Panc1 (cell line): ENCODE data around the gene TRIP10. TPM values are rescaled to one million over a fixed set of nuclear protein-coding genes. Genes with fewer than 3 reads are reported as not detected.

ENCODE experiments used
- ATAC-seq: fragments of 200-7000 bp; cut with Tn5 transposase; 2 replicates; pipeline ENCODE4 v1.9.1; 2020; ENCODE audit warnings: mild to moderate bottlenecking, moderate library complexity
- BruUV-seq: library from RNA; stranded (reverse); fragments of 400-500 nt; replicated peaks from 2 replicates; lab custom pipeline; 2021; lab: Mats Ljungman, UMichigan
- CTCF ChIA-PET: fragments of 300-600 bp; sonication (Branson Sonifier 250); formaldehyde crosslinking; loops from one replicate; lab custom pipeline; 2022; ENCODE audit warnings: antibody characterized with exemption; lab: Charles Lee
- POLR2A ChIA-PET: fragments of 300-600 bp; sonication (Branson Sonifier 250); formaldehyde crosslinking; loops from one replicate; lab custom pipeline; 2022; ENCODE audit warnings: antibody characterized with exemption; lab: Charles Lee
- DNase-seq: peaks from one replicate; pipeline ENCODE4 v3.0.0-alpha.2; 2010; ENCODE audit warnings: low read depth, low spot score
- H3K27ac ChIP-seq: 2 replicates; pipeline ENCODE4 v1.5.1; 2011; ENCODE audit warnings: mild to moderate bottlenecking, low read length, inconsistent platforms
- H3K27me3 ChIP-seq: fragments of 200-500 bp; sonication (Bioruptor generic); 2 replicates; pipeline ENCODE4 v1.6.0; 2014; ENCODE audit warnings: low read length, inconsistent platforms; ENCODE audit not compliant: control insufficient read depth, insufficient read depth
- H3K36me3 ChIP-seq: fragments of 200-500 bp; sonication (Bioruptor generic); 2 replicates; pipeline ENCODE4 v1.5.1; 2014; ENCODE audit warnings: inconsistent platforms, mild to moderate bottlenecking, low read length, moderate library complexity; ENCODE audit not compliant: control insufficient read depth, insufficient read depth
- H3K4me1 ChIP-seq: 2 replicates; pipeline ENCODE4 v1.5.1; 2011; ENCODE audit warnings: inconsistent platforms, mild to moderate bottlenecking, low read length, moderate library complexity; ENCODE audit not compliant: control insufficient read depth, insufficient read depth
- H3K4me3 ChIP-seq, 2 experiments: 2 replicates each; pipeline ENCODE4 v1.5.1; 2011 to 2012; ENCODE audit warnings: low read depth in 2 of 2, low read length in 2 of 2, mild to moderate bottlenecking in 2 of 2, inconsistent platforms in 1 of 2, moderate library complexity in 1 of 2
- H3K9me3 ChIP-seq: fragments of 200-500 bp; sonication (Bioruptor generic); 2 replicates; pipeline ENCODE4 v1.5.1; 2014; ENCODE audit warnings: low read depth, mild to moderate bottlenecking, inconsistent platforms, low read length, moderate library complexity; ENCODE audit not compliant: control insufficient read depth, insufficient read depth
- POLR2AphosphoS5 ChIP-seq: IDR thresholded peaks from 2 replicates; pipeline ENCODE4 v1.6.1; 2012; ENCODE audit warnings: mild to moderate bottlenecking, low read depth, low read length, moderate library complexity
- SIN3A ChIP-seq: IDR thresholded peaks from 2 replicates; pipeline ENCODE4 v1.6.1; 2012; ENCODE audit warnings: low read depth, mild to moderate bottlenecking, low read length, moderate library complexity, borderline replicate concordance; ENCODE audit not compliant: insufficient read depth
- TCF7L2 ChIP-seq: IDR thresholded peaks from 2 replicates; pipeline ENCODE4 v1.6.1; 2011; ENCODE audit warnings: mild to moderate bottlenecking, low read depth, low read length, inconsistent platforms
- in situ Hi-C: cut with HindIII; loops from 2 replicates; pipeline ENCODE4 v1.10.0; 2016; ENCODE audit warnings: low sequenced_read_pairs, low pct_unique_long_range_greater_than_20kb
- intact Hi-C: fragments of 100-400 bp; cut with micrococcal nuclease; formaldehyde crosslinking; loops from one replicate; pipeline ENCODE4 v1.10.0; 2022; ENCODE audit not compliant: unreplicated experiment
- total RNA-seq: library from RNA; stranded (reverse); gene quantifications from one replicate; pipeline ENCODE4 v1.2.1, GENCODE V29; 2021; ENCODE audit not compliant: unreplicated experiment
- TF ChIP-seq, protein P1 (sequence below), 2 experiments: IDR thresholded peaks; 2 replicates each; pipeline ENCODE4 v1.6.1; 2011 to 2012; ENCODE audit warnings: low read depth in 2 of 2, control low read depth in 1 of 2, low read length in 1 of 2, mild to moderate bottlenecking in 1 of 2, moderate library complexity in 1 of 2; ENCODE audit not compliant: insufficient read depth in 1 of 2
- TF ChIP-seq, protein P2 (sequence below): fragments of 450-650 bp; IDR thresholded peaks from 2 replicates; pipeline ENCODE4 v1.5.1; 2017; ENCODE audit warnings: mild to moderate bottlenecking

TRIP10 gene
- total RNA-seq, 1 experiment from 2014 or later = 115 TPM

DNA sequence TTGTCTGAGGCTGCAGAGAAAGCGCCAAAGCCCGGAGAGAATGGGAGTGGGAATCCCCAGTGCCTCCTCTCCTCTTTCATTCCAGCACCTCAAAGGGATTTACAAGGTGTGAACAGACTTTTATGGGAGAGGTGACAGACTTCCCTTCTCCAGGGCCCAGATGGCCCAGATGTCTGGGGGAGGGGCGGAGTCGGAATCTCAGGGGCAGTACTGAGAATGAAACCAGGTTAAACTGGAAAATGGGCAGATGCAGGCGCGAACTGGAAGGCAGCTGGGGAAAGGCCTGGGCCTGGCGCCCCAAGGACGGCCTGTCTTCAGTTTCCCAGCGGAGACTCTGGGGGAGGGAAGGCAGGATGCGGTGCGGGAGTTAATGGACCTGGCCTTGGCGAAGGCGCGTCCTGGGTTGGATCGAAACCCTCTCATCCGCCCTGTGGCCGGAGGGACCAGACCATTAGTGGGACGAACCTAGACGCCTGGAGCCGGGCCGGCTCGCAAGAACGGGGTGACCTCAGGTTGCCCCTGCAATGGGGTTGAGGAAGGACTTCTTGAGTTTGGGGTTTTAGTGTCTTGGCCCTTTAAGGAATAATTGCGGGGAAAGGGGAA is 592 bp upstream of the TRIP10 start:
- CTCF ChIA-PET = interaction anchor here (1.2 to 1.6 kb wide), 3 partner anchors 14 to 125 kb away, joined by 3 to 11 read pairs (median 5); no protein-coding TSS in a partner anchor
- ATAC-seq = no peak
- intact Hi-C loops = loop anchor here (2.0 kb wide), 1 partner anchor 124 kb away; no protein-coding TSS in a partner anchor

DNA sequence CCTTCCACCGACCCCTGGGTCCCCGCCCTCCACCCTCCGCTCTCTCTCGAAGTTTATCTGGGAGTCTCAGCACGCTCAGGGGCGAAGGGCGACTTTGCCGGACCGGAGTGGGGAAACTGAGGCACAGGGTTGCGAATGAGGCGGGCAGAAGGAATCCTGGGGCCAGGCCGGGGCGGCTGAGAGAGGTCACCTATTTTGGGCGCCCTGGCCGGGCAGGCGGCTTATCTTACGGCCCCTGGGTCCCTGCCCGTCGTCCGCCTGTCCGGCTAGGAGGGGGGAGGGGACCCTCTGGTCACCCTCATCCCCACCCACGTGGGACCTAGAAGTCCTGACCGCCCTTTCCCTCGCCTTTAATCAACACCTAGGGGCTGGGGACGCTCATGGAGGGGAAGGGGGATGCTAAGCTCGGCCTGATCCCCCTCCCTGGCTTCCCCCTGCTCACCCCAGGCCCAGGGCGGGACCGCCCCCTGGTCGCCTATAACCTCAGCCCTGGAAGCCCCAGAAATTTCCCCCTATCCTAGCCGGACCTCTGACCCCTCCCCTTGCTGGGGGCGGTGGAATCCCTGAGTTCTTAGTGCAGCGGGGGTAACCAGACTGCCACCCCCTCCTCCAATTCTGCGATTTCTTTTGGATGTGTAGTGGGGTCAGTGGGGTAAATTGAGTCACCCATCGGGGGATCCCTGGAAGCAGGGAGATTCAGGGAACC is 556 bp downstream of the TRIP10 start:
- peak overlapping the region; percentile 73 to 81 for H3K4me3 ChIP-seq
- in situ Hi-C loops (no loop called here), intact Hi-C loops (loop anchor here (2.0 kb wide), 1 partner anchor 123 kb away; no protein-coding TSS in a partner anchor)
- H3K27me3 ChIP-seq = no peaks in the 10 kb centered on the region
- peaks cover 37% of the 10 kb centered on the region for H3K4me1 ChIP-seq
- BruUV-seq = TSS peak; percentile 63
- H3K36me3 ChIP-seq = no peaks in the 10 kb centered on the region; the same call in none of the 2 replicates
- DNase-seq (no peak), ATAC-seq (0 out of 2 replicates have a peak, but pooled peaks have one; percentile 9)
- ChIA-PET POLR2A (interaction anchor here (0.6 kb wide), 1 partner anchor 12 kb away, joined by 4 read pairs; no protein-coding TSS in a partner anchor), CTCF (no interaction called here)
- no peak for TF ChIP-seq SIN3A
- TF ChIP-seq, protein P1, sequence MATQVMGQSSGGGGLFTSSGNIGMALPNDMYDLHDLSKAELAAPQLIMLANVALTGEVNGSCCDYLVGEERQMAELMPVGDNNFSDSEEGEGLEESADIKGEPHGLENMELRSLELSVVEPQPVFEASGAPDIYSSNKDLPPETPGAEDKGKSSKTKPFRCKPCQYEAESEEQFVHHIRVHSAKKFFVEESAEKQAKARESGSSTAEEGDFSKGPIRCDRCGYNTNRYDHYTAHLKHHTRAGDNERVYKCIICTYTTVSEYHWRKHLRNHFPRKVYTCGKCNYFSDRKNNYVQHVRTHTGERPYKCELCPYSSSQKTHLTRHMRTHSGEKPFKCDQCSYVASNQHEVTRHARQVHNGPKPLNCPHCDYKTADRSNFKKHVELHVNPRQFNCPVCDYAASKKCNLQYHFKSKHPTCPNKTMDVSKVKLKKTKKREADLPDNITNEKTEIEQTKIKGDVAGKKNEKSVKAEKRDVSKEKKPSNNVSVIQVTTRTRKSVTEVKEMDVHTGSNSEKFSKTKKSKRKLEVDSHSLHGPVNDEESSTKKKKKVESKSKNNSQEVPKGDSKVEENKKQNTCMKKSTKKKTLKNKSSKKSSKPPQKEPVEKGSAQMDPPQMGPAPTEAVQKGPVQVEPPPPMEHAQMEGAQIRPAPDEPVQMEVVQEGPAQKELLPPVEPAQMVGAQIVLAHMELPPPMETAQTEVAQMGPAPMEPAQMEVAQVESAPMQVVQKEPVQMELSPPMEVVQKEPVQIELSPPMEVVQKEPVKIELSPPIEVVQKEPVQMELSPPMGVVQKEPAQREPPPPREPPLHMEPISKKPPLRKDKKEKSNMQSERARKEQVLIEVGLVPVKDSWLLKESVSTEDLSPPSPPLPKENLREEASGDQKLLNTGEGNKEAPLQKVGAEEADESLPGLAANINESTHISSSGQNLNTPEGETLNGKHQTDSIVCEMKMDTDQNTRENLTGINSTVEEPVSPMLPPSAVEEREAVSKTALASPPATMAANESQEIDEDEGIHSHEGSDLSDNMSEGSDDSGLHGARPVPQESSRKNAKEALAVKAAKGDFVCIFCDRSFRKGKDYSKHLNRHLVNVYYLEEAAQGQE (IDR thresholded peaks at IDR 0.05; ENCODE audit: insufficient read depth in 1 of 2, low read depth in 2 of 2, low read length in 1 of 2) = no peak
- TF ChIP-seq, protein P2, sequence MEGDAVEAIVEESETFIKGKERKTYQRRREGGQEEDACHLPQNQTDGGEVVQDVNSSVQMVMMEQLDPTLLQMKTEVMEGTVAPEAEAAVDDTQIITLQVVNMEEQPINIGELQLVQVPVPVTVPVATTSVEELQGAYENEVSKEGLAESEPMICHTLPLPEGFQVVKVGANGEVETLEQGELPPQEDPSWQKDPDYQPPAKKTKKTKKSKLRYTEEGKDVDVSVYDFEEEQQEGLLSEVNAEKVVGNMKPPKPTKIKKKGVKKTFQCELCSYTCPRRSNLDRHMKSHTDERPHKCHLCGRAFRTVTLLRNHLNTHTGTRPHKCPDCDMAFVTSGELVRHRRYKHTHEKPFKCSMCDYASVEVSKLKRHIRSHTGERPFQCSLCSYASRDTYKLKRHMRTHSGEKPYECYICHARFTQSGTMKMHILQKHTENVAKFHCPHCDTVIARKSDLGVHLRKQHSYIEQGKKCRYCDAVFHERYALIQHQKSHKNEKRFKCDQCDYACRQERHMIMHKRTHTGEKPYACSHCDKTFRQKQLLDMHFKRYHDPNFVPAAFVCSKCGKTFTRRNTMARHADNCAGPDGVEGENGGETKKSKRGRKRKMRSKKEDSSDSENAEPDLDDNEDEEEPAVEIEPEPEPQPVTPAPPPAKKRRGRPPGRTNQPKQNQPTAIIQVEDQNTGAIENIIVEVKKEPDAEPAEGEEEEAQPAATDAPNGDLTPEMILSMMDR = no peak
- TF ChIP-seq POLR2AphosphoS5 = no peak
- no peak for TF ChIP-seq TCF7L2
- H3K9me3 ChIP-seq = no peaks in the 10 kb centered on the region
- peak overlapping the region; percentile 89 for H3K27ac ChIP-seq

More for the DNA sequence above, 592 bp upstream of the TRIP10 start:
- in situ Hi-C loops = no loop called here
- BruUV-seq = no TSS peak
- POLR2A ChIA-PET = no interaction called here
- peak overlapping the region; percentile 92 for H3K27ac ChIP-seq
- peaks cover 28% of the 10 kb centered on the region for H3K4me1 ChIP-seq
- no peaks in the 10 kb centered on the region for H3K9me3 ChIP-seq
- H3K36me3 ChIP-seq = no peaks in the 10 kb centered on the region; the same call in none of the 2 replicates
- TF ChIP-seq, protein P2 = no peak; the same call in 1 of the 2 replicates
- peak; percentile 93 for TF ChIP-seq TCF7L2
- TF ChIP-seq SIN3A = no peak
- no peak for DNase-seq
- peak overlapping the region; percentile 43 to 63 for H3K4me3 ChIP-seq
- no peaks in the 10 kb centered on the region for H3K27me3 ChIP-seq
